Measurements from ENCODE around the gene CDH23. TPM values are rescaled to one million over a fixed set of nuclear protein-coding genes. Genes with fewer than 3 reads are reported as not detected.

The CDH23 gene
- total RNA-seq, 1 donor from 2014 or later: not detected

- peaks cover 48% of the 10 kb centered on the region for H3K27me3 Mint-ChIP-seq (ENCODE audit: low read depth)
- peaks cover 4% of the 10 kb centered on the region for H3K4me1 Mint-ChIP-seq (ENCODE audit: low read depth)
Measured at GRCh38 chr10:71433768-71434744, 37.3 kb downstream of the CDH23 start.

GRCh38 chr10:71434760-71435394 is 38.2 kb downstream of the CDH23 start:
- H3K36me3 Mint-ChIP-seq (ENCODE audit: low read depth): no peaks in the 10 kb centered on the region
- H3K9me3 Mint-ChIP-seq (ENCODE audit: low read depth): no peaks in the 10 kb centered on the region

More at GRCh38 chr10:71433768-71434744, 37.3 kb downstream of the CDH23 start:
- Mint-ChIP-seq H3K36me3 (ENCODE audit: low read depth) (no peaks in the 10 kb centered on the region), H3K4me3 (ENCODE audit: unreplicated experiment) (no peak overlapping the region), H3K27ac (ENCODE audit: unreplicated experiment) (no peak overlapping the region), H3K9me3 (ENCODE audit: low read depth) (no peaks in the 10 kb centered on the region)
- TF ChIP-seq CTCF (IDR thresholded peaks at IDR 0.05): no peak
- DNase-seq (ENCODE audit: low spot score): no peak

GRCh38 chr10:71435571-71436267 is 39.0 kb downstream of the CDH23 start:
- Mint-ChIP-seq H3K9me3 (ENCODE audit: low read depth) (no peaks in the 10 kb centered on the region), H3K4me3 (ENCODE audit: unreplicated experiment) (no peak overlapping the region), H3K36me3 (ENCODE audit: low read depth) (no peaks in the 10 kb centered on the region), H3K27ac (ENCODE audit: unreplicated experiment) (no peak overlapping the region), H3K27me3 (ENCODE audit: low read depth) (peaks cover 42% of the 10 kb centered on the region), H3K4me1 (ENCODE audit: low read depth) (peaks cover 4% of the 10 kb centered on the region)
- DNase-seq (ENCODE audit: low spot score): no peak
- TF ChIP-seq CTCF (IDR thresholded peaks at IDR 0.05): no peak

More at GRCh38 chr10:71434760-71435394, 38.2 kb downstream of the CDH23 start:
- no peak for TF ChIP-seq CTCF (IDR thresholded peaks at IDR 0.05)
- H3K4me1 Mint-ChIP-seq (ENCODE audit: low read depth): peaks cover 4% of the 10 kb centered on the region
- peaks cover 43% of the 10 kb centered on the region for H3K27me3 Mint-ChIP-seq (ENCODE audit: low read depth)
- DNase-seq (ENCODE audit: low spot score): no peak
- no peak overlapping the region for H3K4me3 Mint-ChIP-seq (ENCODE audit: unreplicated experiment)
- no peak overlapping the region for H3K27ac Mint-ChIP-seq (ENCODE audit: unreplicated experiment)

GRCh38 chr10:71436268-71437125 is 39.8 kb downstream of the CDH23 start:
- Mint-ChIP-seq H3K27ac (ENCODE audit: unreplicated experiment) (no peak overlapping the region), H3K36me3 (ENCODE audit: low read depth) (no peaks in the 10 kb centered on the region), H3K4me1 (ENCODE audit: low read depth) (peaks cover 2% of the 10 kb centered on the region), H3K27me3 (ENCODE audit: low read depth) (peaks cover 38% of the 10 kb centered on the region), H3K9me3 (ENCODE audit: low read depth) (no peaks in the 10 kb centered on the region), H3K4me3 (ENCODE audit: unreplicated experiment) (no peak overlapping the region)
- no peak for DNase-seq (ENCODE audit: low spot score)
- TF ChIP-seq CTCF (IDR thresholded peaks at IDR 0.05): no peak
